Thymus (tissue), 11 donors: ENCODE measurements around the gene MADCAM1. TPM values are rescaled to one million over a fixed set of nuclear protein-coding genes. Genes with fewer than 3 reads are reported as not detected.

Experiments used
- DNase-seq, 9 donors: peaks; one replicate each; pipeline ENCODE4 v3.0.0-alpha.2; 2013; ENCODE audit warnings: low spot score in 9 of 9, low read depth in 6 of 9, missing footprints in 1 of 9
- H3K27ac ChIP-seq, 2 donors: one replicate each; pipeline ENCODE4 v1.5.1; 2013; ENCODE audit warnings: control low read depth in 1 of 2, low read depth in 1 of 2, low read length in 1 of 2, mild to moderate bottlenecking in 1 of 2, moderate library complexity in 1 of 2
- H3K27me3 ChIP-seq, 2 donors: one replicate each; pipeline ENCODE4 v1.5.1; 2013; ENCODE audit warnings: low read length in 1 of 2; ENCODE audit not compliant: control insufficient read depth in 2 of 2, insufficient read depth in 1 of 2
- H3K36me3 ChIP-seq, 2 donors: one replicate each; pipeline ENCODE4 v1.5.1; 2013; ENCODE audit warnings: low read length in 1 of 2, mild to moderate bottlenecking in 1 of 2, moderate library complexity in 1 of 2; ENCODE audit not compliant: control insufficient read depth in 2 of 2, insufficient read depth in 2 of 2
- H3K4me1 ChIP-seq, 2 donors: one replicate each; pipeline ENCODE4 v1.5.1; 2013; ENCODE audit warnings: low read length in 2 of 2; ENCODE audit not compliant: control insufficient read depth in 2 of 2, insufficient read depth in 2 of 2
- H3K4me3 ChIP-seq, 2 donors: one replicate each; pipeline ENCODE4 v1.5.1; 2013; ENCODE audit warnings: low read length in 2 of 2, control low read depth in 1 of 2, mild to moderate bottlenecking in 1 of 2
- H3K9me3 ChIP-seq, 2 donors: one replicate each; pipeline ENCODE4 v1.5.1; 2013; ENCODE audit warnings: low read length in 1 of 2, mild to moderate bottlenecking in 1 of 2; ENCODE audit not compliant: control insufficient read depth in 2 of 2, insufficient read depth in 1 of 2
- WGBS: extraction: QIAGEN DNeasy Blood & Tissue Kit; methylation state at CpG from one replicate; pipeline ENCODE4 v1.1.7; 2013; 5-methylcytosine and 5-hydroxymethylcytosine counted together
- polyA plus RNA-seq: library from polyadenylated mRNA; stranded (reverse); fragments of 200-250 nt; gene quantifications from one replicate; pipeline ENCODE4 v1.2.3, GENCODE V29; 2013
- total RNA-seq: library from RNA; stranded (reverse); fragments of 120-200 nt; gene quantifications from one replicate; pipeline ENCODE4 v1.2.4, GENCODE V29; 2013
- donor health status: healthy.

The MADCAM1 gene
- total and polyA plus RNA-seq, 2 donors = 0.27 to 1.4 TPM

DNA sequence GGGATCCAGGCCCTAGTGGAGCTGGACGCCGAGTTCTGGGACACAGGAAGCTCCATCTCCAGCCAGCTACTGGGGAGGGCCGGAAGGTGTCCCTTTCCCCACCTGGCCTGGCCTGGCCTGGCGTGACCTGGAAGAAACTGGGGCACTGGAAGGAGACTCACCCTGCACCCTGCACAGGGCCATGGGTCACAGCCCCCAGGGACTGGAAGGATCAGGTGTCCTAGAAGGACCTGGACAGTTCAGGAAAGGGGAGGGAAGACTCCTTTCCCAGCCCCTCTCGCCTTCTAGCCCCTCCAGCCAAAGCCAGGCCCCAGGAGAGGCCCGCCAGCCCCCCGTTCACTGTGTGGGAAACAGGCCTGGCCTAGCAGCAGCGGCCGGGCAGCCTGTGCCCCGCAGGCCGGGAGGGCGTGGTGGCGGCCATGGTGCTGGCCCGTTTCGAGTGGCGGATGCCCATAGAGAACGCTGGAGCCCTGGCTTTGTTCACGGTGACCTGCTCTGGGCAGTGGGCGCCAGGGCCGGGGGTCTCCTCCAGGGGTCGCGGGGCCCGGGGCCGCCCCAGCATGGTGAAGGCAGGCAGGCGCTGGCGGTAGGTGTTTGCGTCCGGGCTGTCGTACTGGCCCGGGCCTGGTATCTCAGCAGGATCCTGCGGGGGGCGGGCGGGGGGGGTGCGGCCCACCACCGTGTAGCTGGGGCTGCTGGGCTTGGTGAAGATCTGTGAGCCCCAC is 32.6 kb upstream of the MADCAM1 start:
- H3K27ac ChIP-seq = no peak overlapping the region
- H3K27me3 ChIP-seq = peaks cover 39 to 47% of the 10 kb centered on the region in 2 donors
- DNase-seq = no peak
- no peak overlapping the region for H3K4me3 ChIP-seq
- H3K36me3 ChIP-seq = no peaks in the 10 kb centered on the region
- peaks cover 3% of the 10 kb centered on the region in 2 donors for H3K9me3 ChIP-seq
- H3K4me1 ChIP-seq = no peaks in the 10 kb centered on the region
- 94% methylated on average over 35 of the region's 35 CpGs for WGBS

DNA sequence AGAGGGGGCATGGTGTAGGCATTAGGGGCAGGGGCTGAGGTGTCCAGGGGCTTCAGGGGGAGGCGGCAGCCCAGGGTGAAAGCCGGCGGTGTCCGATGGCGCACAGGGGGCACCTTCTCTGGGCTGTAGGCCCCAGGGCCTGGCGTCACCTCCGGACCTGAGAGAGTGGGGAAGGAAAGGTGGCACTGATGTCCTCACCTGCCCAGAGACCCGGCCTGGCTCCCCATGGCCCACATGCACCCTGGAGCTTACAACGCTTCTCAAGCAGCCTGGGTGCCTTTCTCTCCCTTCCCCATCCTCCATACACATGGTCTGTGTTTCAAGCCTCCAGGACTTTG is 32.1 kb upstream of the MADCAM1 start:
- peaks cover 0 to 2% of the 10 kb centered on the region in 2 donors for H3K9me3 ChIP-seq
- DNase-seq = no peak
- H3K27me3 ChIP-seq = peaks cover 39 to 42% of the 10 kb centered on the region in 2 donors
- H3K4me1 ChIP-seq = no peaks in the 10 kb centered on the region
- H3K4me3 ChIP-seq = no peak overlapping the region
- WGBS = 98% methylated on average over 9 of the region's 9 CpGs
- no peaks in the 10 kb centered on the region for H3K36me3 ChIP-seq
- H3K27ac ChIP-seq = no peak overlapping the region

DNA sequence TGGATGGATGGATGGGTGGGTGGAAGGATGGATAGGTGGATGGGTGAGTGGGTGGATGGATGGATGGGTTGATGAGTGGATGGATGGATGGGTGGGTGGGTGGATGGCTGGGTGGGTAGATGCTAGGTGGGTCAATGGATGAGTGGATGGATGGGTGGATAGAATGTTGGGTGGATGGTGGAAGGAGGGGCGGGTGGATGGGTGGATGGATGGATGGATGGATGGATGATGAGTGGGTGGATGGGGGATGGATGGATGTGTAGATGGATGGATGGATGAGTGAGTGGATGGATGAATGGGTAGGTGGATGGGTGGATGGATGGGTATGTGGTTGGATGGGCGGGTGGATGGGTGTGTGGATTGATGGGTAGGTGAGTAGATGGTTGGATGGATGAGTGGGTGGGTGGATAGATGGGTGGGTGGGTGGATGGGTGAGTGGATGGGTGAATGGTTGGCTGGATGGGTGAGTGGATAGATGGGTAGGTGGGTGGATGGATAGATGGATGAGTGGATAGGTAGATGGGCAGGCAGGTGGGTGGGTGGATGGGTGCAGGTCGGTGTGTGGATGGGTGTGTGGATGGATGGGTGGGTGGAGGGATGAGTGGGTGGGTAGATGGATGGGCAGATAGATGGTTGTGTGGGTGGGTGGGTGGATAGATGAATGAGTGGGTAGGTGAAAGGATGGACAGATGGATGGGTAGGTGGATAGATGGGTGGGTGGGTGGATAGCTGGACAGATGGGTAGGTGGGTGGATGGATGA is 31.1 kb upstream of the MADCAM1 start:
- Histone ChIP-seq H3K27me3 (peaks cover 29 to 32% of the 10 kb centered on the region in 2 donors), H3K4me3 (no peak overlapping the region), H3K36me3 (no peaks in the 10 kb centered on the region), H3K4me1 (no peaks in the 10 kb centered on the region), H3K27ac (no peak overlapping the region), H3K9me3 (no peaks in the 10 kb centered on the region)
- no peak for DNase-seq
- 96% methylated on average over 3 of the region's 3 CpGs for WGBS

DNA sequence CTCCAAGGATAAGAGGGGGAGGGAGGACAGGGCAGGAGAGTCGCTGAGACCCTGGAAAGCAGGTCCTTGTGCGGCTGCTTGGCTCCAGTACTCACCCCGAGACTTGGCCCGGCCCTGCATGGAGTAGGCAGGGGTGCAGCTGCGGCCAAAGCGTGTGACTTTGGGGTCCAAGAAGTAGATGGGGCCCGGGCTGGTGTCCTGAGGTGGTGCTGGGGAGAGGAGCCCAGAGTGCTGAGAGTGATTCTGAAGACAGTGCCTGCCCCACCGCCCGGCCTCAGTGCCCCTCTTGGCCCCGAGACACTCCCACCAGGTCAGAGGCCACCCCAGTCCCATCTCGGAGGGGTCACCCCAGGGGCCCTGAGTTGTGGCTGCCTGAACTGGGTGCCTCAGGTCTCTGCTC is 28.7 kb upstream of the MADCAM1 start:
- Histone ChIP-seq H3K36me3 (no peaks in the 10 kb centered on the region), H3K27ac (no peak overlapping the region), H3K4me3 (no peak overlapping the region), H3K27me3 (peaks cover 6 to 16% of the 10 kb centered on the region in 2 donors), H3K4me1 (no peaks in the 10 kb centered on the region), H3K9me3 (no peaks in the 10 kb centered on the region)
- no peak for DNase-seq
- WGBS = 91% methylated on average over 11 of the region's 11 CpGs

GRCh38 chr19:468587-469256 is 27.6 kb upstream of the MADCAM1 start:
- no peak for DNase-seq
- Histone ChIP-seq H3K27ac (no peak overlapping the region), H3K36me3 (no peaks in the 10 kb centered on the region), H3K27me3 (peaks cover 0 to 6% of the 10 kb centered on the region in 2 donors), H3K4me3 (no peak overlapping the region), H3K4me1 (no peaks in the 10 kb centered on the region), H3K9me3 (no peaks in the 10 kb centered on the region)
- WGBS = 89% methylated on average over 27 of the region's 27 CpGs

- DNase-seq = no peak
- 85% methylated on average over 7 of the region's 7 CpGs for WGBS
- H3K4me3 ChIP-seq = no peak overlapping the region
- H3K27ac ChIP-seq = no peak overlapping the region
- H3K4me1 ChIP-seq = no peaks in the 10 kb centered on the region
- no peaks in the 10 kb centered on the region for H3K36me3 ChIP-seq
- H3K27me3 ChIP-seq = peaks cover 0 to 4% of the 10 kb centered on the region in 2 donors
- no peaks in the 10 kb centered on the region for H3K9me3 ChIP-seq
These were observed 26.5 kb upstream of the MADCAM1 start for GRCh38 chr19:469833-470232.

- no peak for DNase-seq
- H3K27ac ChIP-seq = no peak overlapping the region
- peaks cover 0 to 4% of the 10 kb centered on the region in 2 donors for H3K27me3 ChIP-seq
- H3K9me3 ChIP-seq = no peaks in the 10 kb centered on the region
- 87% methylated on average over 20 of the region's 20 CpGs for WGBS
- H3K36me3 ChIP-seq = no peaks in the 10 kb centered on the region
- no peak overlapping the region for H3K4me3 ChIP-seq
- H3K4me1 ChIP-seq = no peaks in the 10 kb centered on the region
These were observed 25.6 kb upstream of the MADCAM1 start for GRCh38 chr19:470701-471100.

DNA sequence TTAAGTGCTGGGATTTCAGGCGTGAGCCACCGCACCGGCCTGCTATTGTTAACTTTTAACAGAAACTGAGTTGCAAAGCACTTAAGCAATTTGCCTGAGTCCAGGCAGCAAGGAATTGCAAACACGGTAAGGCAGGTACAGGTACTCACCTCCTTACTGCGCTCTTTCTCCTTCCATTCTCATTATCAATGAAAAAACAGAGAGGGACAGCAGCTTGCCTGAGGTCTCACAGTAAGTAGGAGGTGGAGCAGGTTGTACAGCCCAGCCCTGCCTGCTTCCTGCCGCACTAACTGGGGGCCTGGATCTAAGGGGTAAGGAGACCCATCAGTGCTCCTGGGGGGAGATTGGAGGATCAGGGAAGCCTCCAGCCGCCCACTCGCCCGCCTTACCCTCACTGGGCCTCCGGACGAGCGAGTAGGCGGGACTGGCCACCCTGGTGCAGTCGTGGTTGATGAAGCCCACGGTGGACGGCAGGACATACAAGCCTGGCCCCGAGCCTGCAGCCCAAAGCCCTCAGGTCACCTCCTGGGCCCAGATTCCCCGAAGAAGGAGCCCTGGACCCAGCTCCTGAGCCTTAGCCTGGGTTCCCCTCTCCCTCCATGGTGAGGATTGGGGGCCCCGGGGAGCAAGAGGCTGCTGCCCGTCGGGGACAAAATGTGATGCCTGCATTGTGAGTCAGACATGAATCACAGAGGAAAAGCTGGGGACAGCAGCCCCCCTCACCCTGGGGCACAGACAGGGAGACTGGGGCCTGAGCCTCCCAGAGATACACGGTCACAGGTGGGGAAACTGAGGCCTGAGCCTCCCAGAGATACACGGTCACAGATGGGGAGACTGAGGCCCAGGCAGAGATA is 24.1 kb upstream of the MADCAM1 start:
- no peaks in the 10 kb centered on the region for H3K4me1 ChIP-seq
- DNase-seq = no peak
- no peaks in the 10 kb centered on the region for H3K9me3 ChIP-seq
- H3K27me3 ChIP-seq = peaks cover 0 to 4% of the 10 kb centered on the region in 2 donors
- H3K4me3 ChIP-seq = no peak overlapping the region
- H3K27ac ChIP-seq = no peak overlapping the region
- no peaks in the 10 kb centered on the region for H3K36me3 ChIP-seq
- WGBS = 81% methylated on average over 23 of the region's 23 CpGs
